ENCODE measurements around the gene CCSAP.

Gene CCSAP

DNA sequence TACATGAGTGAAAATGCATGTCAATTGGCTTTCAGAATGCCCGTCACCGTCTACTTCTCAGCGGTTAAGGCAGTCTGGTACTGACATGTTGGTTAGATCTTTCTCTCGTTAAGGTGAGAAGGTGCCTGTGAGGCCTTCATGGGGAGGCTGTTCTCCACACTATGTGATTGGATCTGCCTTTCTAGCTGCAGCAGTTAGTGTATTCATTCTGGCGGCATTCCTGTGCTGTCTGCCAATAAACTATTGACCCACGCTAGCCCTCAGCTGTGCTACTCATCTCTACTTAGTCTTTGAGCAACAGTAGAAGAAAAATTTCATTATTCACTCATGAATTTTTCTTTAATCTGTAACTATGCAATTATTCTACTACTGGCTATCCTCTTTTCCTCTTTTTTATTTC is 32.0 kb downstream of the CCSAP start:
- Histone ChIP-seq H3K9me3 (ENCODE audit: control insufficient read depth, insufficient read depth, low read depth, low read length) (no peaks in the 10 kb centered on the region), H3K27ac (ENCODE audit: extremely low read depth, low read depth, low read length) (no peak overlapping the region), H3K4me1 (ENCODE audit: control insufficient read depth, insufficient read depth, low read length) (no peaks in the 10 kb centered on the region), H3K4me3 (ENCODE audit: low read depth, low read length) (no peak overlapping the region), H3K36me3 (ENCODE audit: control insufficient read depth in 2 of 2, insufficient read depth in 1 of 2, low read length in 2 of 2) (peaks cover 12 to 33% of the 10 kb centered on the region in 2 experiments)
- TF ChIP-seq, protein P1, sequence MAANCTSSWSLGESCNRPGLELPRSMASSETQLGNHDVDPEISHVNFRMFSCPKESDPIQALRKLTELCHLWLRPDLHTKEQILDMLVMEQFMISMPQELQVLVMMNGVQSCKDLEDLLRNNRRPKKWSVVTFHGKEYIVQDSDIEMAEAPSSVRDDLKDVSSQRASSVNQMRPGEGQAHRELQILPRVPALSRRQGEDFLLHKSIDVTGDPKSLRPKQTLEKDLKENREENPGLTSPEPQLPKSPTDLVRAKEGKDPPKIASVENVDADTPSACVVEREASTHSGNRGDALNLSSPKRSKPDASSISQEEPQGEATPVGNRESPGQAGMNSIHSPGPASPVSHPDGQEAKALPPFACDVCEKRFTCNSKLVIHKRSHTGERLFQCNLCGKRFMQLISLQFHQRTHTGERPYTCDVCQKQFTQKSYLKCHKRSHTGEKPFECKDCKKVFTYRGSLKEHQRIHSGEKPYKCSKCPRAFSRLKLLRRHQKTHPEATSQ (tag by site-specific recombination; IDR thresholded peaks at IDR 0.05), result no peak
- TF ChIP-seq MEIS1 (CRISPR knock-in tag; IDR thresholded peaks at IDR 0.05; ENCODE audit: borderline replicate concordance), result no peak
- TF ChIP-seq ZNF626 (tag by site-specific recombination; IDR thresholded peaks at IDR 0.05), result no peak
- TF ChIP-seq ZNF510 (tag by site-specific recombination; IDR thresholded peaks at IDR 0.05; ENCODE audit: insufficient replicate concordance), result no peak
- TF ChIP-seq, protein P2, sequence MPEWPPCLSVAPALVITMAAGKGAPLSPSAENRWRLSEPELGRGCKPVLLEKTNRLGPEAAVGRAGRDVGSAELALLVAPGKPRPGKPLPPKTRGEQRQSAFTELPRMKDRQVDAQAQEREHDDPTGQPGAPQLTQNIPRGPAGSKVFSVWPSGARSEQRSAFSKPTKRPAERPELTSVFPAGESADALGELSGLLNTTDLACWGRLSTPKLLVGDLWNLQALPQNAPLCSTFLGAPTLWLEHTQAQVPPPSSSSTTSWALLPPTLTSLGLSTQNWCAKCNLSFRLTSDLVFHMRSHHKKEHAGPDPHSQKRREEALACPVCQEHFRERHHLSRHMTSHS (tag by site-specific recombination; IDR thresholded peaks at IDR 0.05), result no peak
- TF ChIP-seq WT1 (tag by site-specific recombination; IDR thresholded peaks at IDR 0.05), result no peak
- no peak for TF ChIP-seq SP3 (tag by site-specific recombination; IDR thresholded peaks at IDR 0.05)
- TF ChIP-seq ZNF404 (tag by site-specific recombination; IDR thresholded peaks at IDR 0.05), result no peak
- no peak for TF ChIP-seq YY2 (tag by site-specific recombination; IDR thresholded peaks at IDR 0.05)
- no peak for TF ChIP-seq ZFHX2 (tag by site-specific recombination; conservative IDR thresholded peaks at IDR 0.05)
- TF ChIP-seq, protein P3, sequence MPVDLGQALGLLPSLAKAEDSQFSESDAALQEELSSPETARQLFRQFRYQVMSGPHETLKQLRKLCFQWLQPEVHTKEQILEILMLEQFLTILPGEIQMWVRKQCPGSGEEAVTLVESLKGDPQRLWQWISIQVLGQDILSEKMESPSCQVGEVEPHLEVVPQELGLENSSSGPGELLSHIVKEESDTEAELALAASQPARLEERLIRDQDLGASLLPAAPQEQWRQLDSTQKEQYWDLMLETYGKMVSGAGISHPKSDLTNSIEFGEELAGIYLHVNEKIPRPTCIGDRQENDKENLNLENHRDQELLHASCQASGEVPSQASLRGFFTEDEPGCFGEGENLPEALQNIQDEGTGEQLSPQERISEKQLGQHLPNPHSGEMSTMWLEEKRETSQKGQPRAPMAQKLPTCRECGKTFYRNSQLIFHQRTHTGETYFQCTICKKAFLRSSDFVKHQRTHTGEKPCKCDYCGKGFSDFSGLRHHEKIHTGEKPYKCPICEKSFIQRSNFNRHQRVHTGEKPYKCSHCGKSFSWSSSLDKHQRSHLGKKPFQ (tag by site-specific recombination; IDR thresholded peaks at IDR 0.05), result no peak
- TF ChIP-seq, protein P4, sequence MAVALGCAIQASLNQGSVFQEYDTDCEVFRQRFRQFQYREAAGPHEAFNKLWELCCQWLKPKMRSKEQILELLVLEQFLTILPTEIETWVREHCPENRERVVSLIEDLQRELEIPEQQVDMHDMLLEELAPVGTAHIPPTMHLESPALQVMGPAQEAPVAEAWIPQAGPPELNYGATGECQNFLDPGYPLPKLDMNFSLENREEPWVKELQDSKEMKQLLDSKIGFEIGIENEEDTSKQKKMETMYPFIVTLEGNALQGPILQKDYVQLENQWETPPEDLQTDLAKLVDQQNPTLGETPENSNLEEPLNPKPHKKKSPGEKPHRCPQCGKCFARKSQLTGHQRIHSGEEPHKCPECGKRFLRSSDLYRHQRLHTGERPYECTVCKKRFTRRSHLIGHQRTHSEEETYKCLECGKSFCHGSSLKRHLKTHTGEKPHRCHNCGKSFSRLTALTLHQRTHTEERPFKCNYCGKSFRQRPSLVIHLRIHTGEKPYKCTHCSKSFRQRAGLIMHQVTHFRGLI (tag by site-specific recombination; IDR thresholded peaks at IDR 0.05), result no peak
- TF ChIP-seq, protein P5, sequence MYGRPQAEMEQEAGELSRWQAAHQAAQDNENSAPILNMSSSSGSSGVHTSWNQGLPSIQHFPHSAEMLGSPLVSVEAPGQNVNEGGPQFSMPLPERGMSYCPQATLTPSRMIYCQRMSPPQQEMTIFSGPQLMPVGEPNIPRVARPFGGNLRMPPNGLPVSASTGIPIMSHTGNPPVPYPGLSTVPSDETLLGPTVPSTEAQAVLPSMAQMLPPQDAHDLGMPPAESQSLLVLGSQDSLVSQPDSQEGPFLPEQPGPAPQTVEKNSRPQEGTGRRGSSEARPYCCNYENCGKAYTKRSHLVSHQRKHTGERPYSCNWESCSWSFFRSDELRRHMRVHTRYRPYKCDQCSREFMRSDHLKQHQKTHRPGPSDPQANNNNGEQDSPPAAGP (tag by site-specific recombination; IDR thresholded peaks at IDR 0.05), result no peak
- ChIA-PET CTCF (interaction anchor here (0.7 kb wide), 1 partner anchor 356 kb away, joined by 3 read pairs; no protein-coding TSS in a partner anchor), POLR2A (no interaction called here)

DNA sequence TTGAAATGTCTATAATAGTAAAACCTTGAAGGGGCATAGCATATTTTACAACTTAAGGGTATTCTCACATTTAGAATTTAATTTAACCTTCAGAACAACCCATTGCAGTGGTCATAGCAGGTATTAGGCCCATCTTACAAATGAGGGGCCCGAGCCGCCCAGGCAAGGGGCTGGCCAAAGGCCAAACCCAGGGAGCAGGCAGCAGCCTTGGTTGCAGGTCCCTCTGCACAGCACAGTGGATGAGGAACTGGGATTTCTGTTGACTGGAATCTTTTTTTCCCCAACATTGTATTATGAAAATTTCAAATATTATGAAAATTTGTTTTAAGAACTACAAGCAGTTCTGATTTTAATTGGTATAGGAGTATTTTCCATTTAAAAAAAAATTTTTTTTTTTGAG is 33.2 kb downstream of the CCSAP start:
- ChIA-PET CTCF (interaction anchor here (0.6 kb wide), 1 partner anchor 205 kb away, joined by 4 read pairs; no protein-coding TSS in a partner anchor), POLR2A (no interaction called here)
- H3K36me3 ChIP-seq (ENCODE audit: control insufficient read depth in 2 of 2, insufficient read depth in 1 of 2, low read length in 2 of 2), result peaks cover 12 to 33% of the 10 kb centered on the region in 2 experiments
- H3K9me3 ChIP-seq (ENCODE audit: control insufficient read depth, insufficient read depth, low read depth, low read length), result no peaks in the 10 kb centered on the region
- no peak overlapping the region for H3K4me3 ChIP-seq (ENCODE audit: low read depth, low read length)
- no peaks in the 10 kb centered on the region for H3K4me1 ChIP-seq (ENCODE audit: control insufficient read depth, insufficient read depth, low read length)
- no peak overlapping the region for H3K27ac ChIP-seq (ENCODE audit: extremely low read depth, low read depth, low read length)
- TF ChIP-seq ZNF140 (tag by site-specific recombination; IDR thresholded peaks at IDR 0.05) (no peak), IKZF3 (tag by site-specific recombination; IDR thresholded peaks at IDR 0.05) (no peak), SALL2 (tag by site-specific recombination; IDR thresholded peaks at IDR 0.05; ENCODE audit: borderline replicate concordance) (no peak), KLF16 (tag by site-specific recombination; IDR thresholded peaks at IDR 0.05) (no peak), ZNF133 (tag by site-specific recombination; IDR thresholded peaks at IDR 0.05) (no peak), ZNF585B (tag by site-specific recombination; IDR thresholded peaks at IDR 0.05) (no peak), ZNF791 (tag by site-specific recombination; IDR thresholded peaks at IDR 0.05) (no peak), TCF7L2 (IDR thresholded peaks at IDR 0.05; ENCODE audit: borderline replicate concordance, low read depth, low read length) (no peak)
- TF ChIP-seq, protein P6, sequence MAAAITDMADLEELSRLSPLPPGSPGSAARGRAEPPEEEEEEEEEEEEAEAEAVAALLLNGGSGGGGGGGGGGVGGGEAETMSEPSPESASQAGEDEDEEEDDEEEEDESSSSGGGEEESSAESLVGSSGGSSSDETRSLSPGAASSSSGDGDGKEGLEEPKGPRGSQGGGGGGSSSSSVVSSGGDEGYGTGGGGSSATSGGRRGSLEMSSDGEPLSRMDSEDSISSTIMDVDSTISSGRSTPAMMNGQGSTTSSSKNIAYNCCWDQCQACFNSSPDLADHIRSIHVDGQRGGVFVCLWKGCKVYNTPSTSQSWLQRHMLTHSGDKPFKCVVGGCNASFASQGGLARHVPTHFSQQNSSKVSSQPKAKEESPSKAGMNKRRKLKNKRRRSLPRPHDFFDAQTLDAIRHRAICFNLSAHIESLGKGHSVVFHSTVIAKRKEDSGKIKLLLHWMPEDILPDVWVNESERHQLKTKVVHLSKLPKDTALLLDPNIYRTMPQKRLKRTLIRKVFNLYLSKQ (tag by site-specific recombination; IDR thresholded peaks at IDR 0.05; ENCODE audit: borderline replicate concordance), result no peak
- TF ChIP-seq, protein P7, sequence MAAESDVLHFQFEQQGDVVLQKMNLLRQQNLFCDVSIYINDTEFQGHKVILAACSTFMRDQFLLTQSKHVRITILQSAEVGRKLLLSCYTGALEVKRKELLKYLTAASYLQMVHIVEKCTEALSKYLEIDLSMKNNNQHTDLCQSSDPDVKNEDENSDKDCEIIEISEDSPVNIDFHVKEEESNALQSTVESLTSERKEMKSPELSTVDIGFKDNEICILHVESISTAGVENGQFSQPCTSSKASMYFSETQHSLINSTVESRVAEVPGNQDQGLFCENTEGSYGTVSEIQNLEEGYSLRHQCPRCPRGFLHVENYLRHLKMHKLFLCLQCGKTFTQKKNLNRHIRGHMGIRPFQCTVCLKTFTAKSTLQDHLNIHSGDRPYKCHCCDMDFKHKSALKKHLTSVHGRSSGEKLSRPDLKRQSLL (tag by site-specific recombination; IDR thresholded peaks at IDR 0.05), result no peak
- TF ChIP-seq, protein P8, sequence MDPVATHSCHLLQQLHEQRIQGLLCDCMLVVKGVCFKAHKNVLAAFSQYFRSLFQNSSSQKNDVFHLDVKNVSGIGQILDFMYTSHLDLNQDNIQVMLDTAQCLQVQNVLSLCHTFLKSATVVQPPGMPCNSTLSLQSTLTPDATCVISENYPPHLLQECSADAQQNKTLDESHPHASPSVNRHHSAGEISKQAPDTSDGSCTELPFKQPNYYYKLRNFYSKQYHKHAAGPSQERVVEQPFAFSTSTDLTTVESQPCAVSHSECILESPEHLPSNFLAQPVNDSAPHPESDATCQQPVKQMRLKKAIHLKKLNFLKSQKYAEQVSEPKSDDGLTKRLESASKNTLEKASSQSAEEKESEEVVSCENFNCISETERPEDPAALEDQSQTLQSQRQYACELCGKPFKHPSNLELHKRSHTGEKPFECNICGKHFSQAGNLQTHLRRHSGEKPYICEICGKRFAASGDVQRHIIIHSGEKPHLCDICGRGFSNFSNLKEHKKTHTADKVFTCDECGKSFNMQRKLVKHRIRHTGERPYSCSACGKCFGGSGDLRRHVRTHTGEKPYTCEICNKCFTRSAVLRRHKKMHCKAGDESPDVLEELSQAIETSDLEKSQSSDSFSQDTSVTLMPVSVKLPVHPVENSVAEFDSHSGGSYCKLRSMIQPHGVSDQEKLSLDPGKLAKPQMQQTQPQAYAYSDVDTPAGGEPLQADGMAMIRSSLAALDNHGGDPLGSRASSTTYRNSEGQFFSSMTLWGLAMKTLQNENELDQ (tag by site-specific recombination; IDR thresholded peaks at IDR 0.05; ENCODE audit: low read depth), result no peak
